PC-3 (cell line): ENCODE measurements around the gene APOBEC3C. TPM values are rescaled to one million over a fixed set of nuclear protein-coding genes. Genes with fewer than 3 reads are reported as not detected.

Source experiments
- ATAC-seq: fragments of 200-7000 bp; cut with Tn5 transposase; 2 replicates; pipeline ENCODE4 v1.9.1; 2020; ENCODE audit warnings: mild to moderate bottlenecking, moderate library complexity
- BruUV-seq: library from RNA; stranded (reverse); fragments of 400-500 nt; replicated peaks from 2 replicates; lab custom pipeline; 2021; lab: Mats Ljungman, UMichigan
- CTCF ChIA-PET: fragments of 300-600 bp; sonication (Branson Sonifier 250); formaldehyde crosslinking; loops from one replicate; lab custom pipeline; 2022; ENCODE audit warnings: antibody characterized with exemption; lab: Charles Lee
- POLR2A ChIA-PET: fragments of 300-600 bp; sonication (Branson Sonifier 250); formaldehyde crosslinking; loops from one replicate; lab custom pipeline; 2022; ENCODE audit warnings: antibody characterized with exemption; ENCODE audit not compliant: unreplicated experiment; lab: Charles Lee
- DNase-seq: peaks from one replicate; pipeline ENCODE4 v3.0.0-alpha.2; 2015
- H2AFZ ChIP-seq: fragments of 300-600 bp; sonication (generic); 2 replicates; pipeline ENCODE4 v1.6.0; 2016; ENCODE audit warnings: antibody characterized with exemption, low read length
- H3F3A ChIP-seq: fragments of 300-600 bp; sonication (generic); one replicate; pipeline ENCODE4 v1.6.0; 2017; ENCODE audit warnings: antibody characterized with exemption, low read length, control low read depth, mild to moderate bottlenecking; ENCODE audit not compliant: unreplicated experiment
- H3K27ac ChIP-seq: fragments of 300-600 bp; sonication (generic); 2 replicates; pipeline ENCODE4 v1.5.1; 2016; ENCODE audit warnings: mild to moderate bottlenecking, low read length
- H3K27me3 ChIP-seq: fragments of 300-600 bp; sonication (generic); 2 replicates; pipeline ENCODE4 v1.6.1; 2016; ENCODE audit warnings: low read length, mixed read lengths
- H3K36me3 ChIP-seq: fragments of 300-600 bp; sonication (generic); 2 replicates; pipeline ENCODE4 v1.6.1; 2016; ENCODE audit warnings: low read depth, mixed run types, low read length, mixed read lengths
- H3K4me1 ChIP-seq: fragments of 300-600 bp; sonication (generic); 2 replicates; pipeline ENCODE4 v1.5.1; 2016; ENCODE audit warnings: low read length; ENCODE audit not compliant: insufficient read depth
- H3K4me2 ChIP-seq: fragments of 300-600 bp; sonication (generic); 2 replicates; pipeline ENCODE4 v1.6.0; 2016; ENCODE audit warnings: low read length
- H3K4me3 ChIP-seq: fragments of 300-600 bp; sonication (generic); 2 replicates; pipeline ENCODE4 v1.5.1; 2016; ENCODE audit warnings: mild to moderate bottlenecking, low read length, mixed read lengths
- H3K79me2 ChIP-seq: fragments of 300-600 bp; sonication (generic); 2 replicates; pipeline ENCODE4 v1.6.1; 2017; ENCODE audit warnings: low read length, mixed read lengths
- H3K9ac ChIP-seq: fragments of 300-600 bp; sonication (generic); 2 replicates; pipeline ENCODE4 v1.6.0; 2016; ENCODE audit warnings: mild to moderate bottlenecking, low read length
- H3K9me2 ChIP-seq: fragments of 300-600 bp; sonication (generic); replicated peaks from 2 replicates; pipeline ENCODE4 v1.6.1; 2016; ENCODE audit warnings: mixed run types, low read length, mixed read lengths
- H3K9me3 ChIP-seq: fragments of 300-600 bp; sonication (generic); 2 replicates; pipeline ENCODE4 v1.6.1; 2016; ENCODE audit warnings: low read length, mixed read lengths
- H4K20me1 ChIP-seq: fragments of 300-600 bp; sonication (generic); 2 replicates; pipeline ENCODE4 v1.6.1; 2016; ENCODE audit warnings: low read length, mixed read lengths
- CTCF ChIP-seq: fragments of 300-600 bp; sonication (generic); conservative IDR thresholded peaks from 2 replicates; pipeline ENCODE4 v1.5.1; 2017; ENCODE audit warnings: antibody characterized with exemption, low read depth, mild to moderate bottlenecking, low read length
- EZH2 ChIP-seq: fragments of 300-600 bp; sonication (generic); IDR thresholded peaks from one replicate; pipeline ENCODE4 v1.6.1; 2017; ENCODE audit warnings: antibody characterized with exemption, mild to moderate bottlenecking, low read length; ENCODE audit not compliant: unreplicated experiment
- EZH2phosphoT487 ChIP-seq: fragments of 300-600 bp; sonication (generic); IDR thresholded peaks from 2 replicates; pipeline ENCODE4 v1.6.1; 2018; ENCODE audit warnings: mild to moderate bottlenecking, antibody characterized with exemption, low read length, borderline replicate concordance
- intact Hi-C: fragments of 100-400 bp; cut with micrococcal nuclease; formaldehyde crosslinking; loops from 2 replicates; pipeline ENCODE4 v1.9.0; 2023
- total RNA-seq: library from RNA; depleted of rRNA; stranded (reverse); fragments of >200 nt; gene quantifications from 2 replicates; pipeline ENCODE4 v1.2.3, GENCODE V29; 2014

APOBEC3C gene
- total RNA-seq, 1 experiment from 2014 or later: 35.5 TPM

- intact Hi-C loops: no loop called here
- no TSS peak for BruUV-seq
- H3K9me3 ChIP-seq: no peaks in the 10 kb centered on the region
- POLR2A ChIA-PET: no interaction called here
- H3K4me2 ChIP-seq: no peak overlapping the region
- H3F3A ChIP-seq: no peaks in the 10 kb centered on the region
- no peaks in the 10 kb centered on the region for H4K20me1 ChIP-seq
- H2AFZ ChIP-seq: no peak overlapping the region
- no peak overlapping the region for H3K4me3 ChIP-seq
- DNase-seq (no peak), ATAC-seq (no peak)
- H3K9me2 ChIP-seq: no peaks in the 10 kb centered on the region
- no peak for TF ChIP-seq EZH2phosphoT487
- TF ChIP-seq CTCF: no peak
- TF ChIP-seq EZH2: no peak
- H3K27me3 ChIP-seq: no peaks in the 10 kb centered on the region
- H3K9ac ChIP-seq: no peak overlapping the region
- H3K27ac ChIP-seq: no peak overlapping the region
- H3K36me3 ChIP-seq: 0 out of 2 replicates have a peak, but pooled peaks cover 5% of the 10 kb centered on the region
- H3K79me2 ChIP-seq: peaks cover 8% of the 10 kb centered on the region
- no peaks in the 10 kb centered on the region for H3K4me1 ChIP-seq
- CTCF ChIA-PET: no interaction called here
Measured at GRCh38 chr22:39021552-39022250, 7.6 kb downstream of the APOBEC3C start.

DNA sequence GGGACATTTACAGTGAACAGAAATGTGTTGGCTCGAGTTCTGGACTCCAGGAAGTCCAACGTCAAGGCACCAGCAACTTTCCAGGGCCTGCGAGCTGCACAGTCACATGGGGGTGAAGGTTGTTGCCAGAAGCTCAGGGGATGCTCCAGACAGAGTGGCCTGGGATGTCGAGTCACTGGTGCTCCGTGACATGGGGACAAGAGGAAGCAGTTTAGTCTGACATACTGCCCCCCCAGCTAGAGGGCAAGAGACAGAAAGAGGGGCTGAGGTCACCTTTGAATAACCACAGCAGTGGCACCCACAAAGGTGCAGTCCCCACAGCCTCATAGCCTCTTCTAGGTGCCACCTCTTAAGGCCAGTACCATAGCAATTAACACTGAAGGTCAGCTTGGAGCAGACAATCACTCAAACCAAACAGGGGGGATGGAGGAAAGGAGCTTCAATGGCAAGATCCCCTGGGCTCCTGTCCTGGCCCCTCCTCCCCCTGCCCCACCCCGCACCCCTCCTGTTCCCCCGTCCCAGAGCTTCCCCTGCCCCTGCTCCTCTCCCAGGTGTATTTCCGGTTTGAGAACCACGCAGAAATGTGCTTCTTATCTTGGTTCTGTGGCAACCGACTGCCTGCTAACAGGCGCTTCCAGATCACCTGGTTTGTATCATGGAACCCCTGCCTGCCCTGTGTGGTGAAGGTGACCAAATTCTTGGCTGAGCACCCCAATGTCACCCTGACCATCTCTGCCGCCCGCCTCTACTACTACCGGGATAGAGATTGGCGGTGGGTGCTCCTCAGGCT lies 10.7 kb downstream of the APOBEC3C start:
- H3K9ac ChIP-seq: no peak overlapping the region
- CTCF ChIA-PET: no interaction called here
- H3K27ac ChIP-seq: no peak overlapping the region
- DNase-seq: no peak
- no peaks in the 10 kb centered on the region for H3K36me3 ChIP-seq
- no peaks in the 10 kb centered on the region for H3F3A ChIP-seq
- H3K79me2 ChIP-seq: no peaks in the 10 kb centered on the region
- no peaks in the 10 kb centered on the region for H3K9me3 ChIP-seq
- H4K20me1 ChIP-seq: no peaks in the 10 kb centered on the region
- H3K9me2 ChIP-seq: no peaks in the 10 kb centered on the region
- POLR2A ChIA-PET: no interaction called here
- TF ChIP-seq EZH2: no peak
- no peak for TF ChIP-seq EZH2phosphoT487
- TF ChIP-seq CTCF: no peak
- no peaks in the 10 kb centered on the region for H3K27me3 ChIP-seq
- intact Hi-C loops: no loop called here
- no peak overlapping the region for H2AFZ ChIP-seq
- no peak overlapping the region for H3K4me2 ChIP-seq
- no peaks in the 10 kb centered on the region for H3K4me1 ChIP-seq
- no TSS peak for BruUV-seq
- no peak for ATAC-seq
- no peak overlapping the region for H3K4me3 ChIP-seq
